Endodermal cell (in vitro differentiated cells): Measurements from ENCODE around the gene CDH4. TPM values are rescaled to one million over a fixed set of nuclear protein-coding genes. Genes with fewer than 3 reads are reported as not detected.

Source experiments
- DNase-seq: peaks from one replicate; pipeline ENCODE4 v3.0.0-alpha.2; 2017
- H3K27ac ChIP-seq: 2 replicates; pipeline ENCODE4 v1.5.1; 2013; ENCODE audit warnings: mild to moderate bottlenecking, low read depth, low read length, moderate library complexity
- H3K27me3 ChIP-seq: 2 replicates; pipeline ENCODE4 v1.6.1; 2013; ENCODE audit warnings: mild to moderate bottlenecking, low read length, moderate library complexity; ENCODE audit not compliant: insufficient read depth, control insufficient read depth, poor library complexity, severe bottlenecking
- H3K36me3 ChIP-seq: 2 replicates; pipeline ENCODE4 v1.7.0; 2013; ENCODE audit warnings: mild to moderate bottlenecking, low read length, moderate library complexity; ENCODE audit not compliant: control insufficient read depth, insufficient read depth
- H3K4me1 ChIP-seq: one replicate; pipeline ENCODE4 v1.7.0; 2013; ENCODE audit warnings: low read length; ENCODE audit not compliant: control insufficient read depth, insufficient read depth
- H3K4me3 ChIP-seq: 2 replicates; pipeline ENCODE4 v1.5.1; 2013; ENCODE audit warnings: mild to moderate bottlenecking, low read length, moderate library complexity
- H3K9ac ChIP-seq: 2 replicates; pipeline ENCODE4 v1.6.1; 2013; ENCODE audit warnings: mild to moderate bottlenecking, low read length, moderate library complexity; ENCODE audit not compliant: poor library complexity, severe bottlenecking; ENCODE audit errors: extremely low read depth
- H3K9me3 ChIP-seq: 2 replicates; pipeline ENCODE4 v1.6.1; 2013; ENCODE audit warnings: mild to moderate bottlenecking, low read length, moderate library complexity; ENCODE audit not compliant: control insufficient read depth
- H3K27ac Mint-ChIP-seq: 2 replicates; pipeline ENCODE4 v1.8.0; 2020; ENCODE audit warnings: mixed read lengths
- H3K27me3 Mint-ChIP-seq: 2 replicates; pipeline ENCODE4 v1.8.0; 2021; ENCODE audit warnings: mild to moderate bottlenecking, mixed read lengths; ENCODE audit not compliant: insufficient read depth
- H3K36me3 Mint-ChIP-seq: 2 replicates; pipeline ENCODE4 v1.8.0; 2020; ENCODE audit warnings: low read depth, mixed read lengths
- H3K4me1 Mint-ChIP-seq: 2 replicates; pipeline ENCODE4 v1.8.0; 2020; ENCODE audit warnings: mixed read lengths
- H3K4me3 Mint-ChIP-seq: 2 replicates; pipeline ENCODE4 v1.8.0; 2020; ENCODE audit warnings: mild to moderate bottlenecking, moderate library complexity, mixed read lengths
- H3K9me3 Mint-ChIP-seq: 2 replicates; pipeline ENCODE4 v1.8.0; 2020; ENCODE audit warnings: mild to moderate bottlenecking, mixed read lengths
- CTCF ChIP-seq: fragments of 200-600 bp; sonication (generic); conservative IDR thresholded peaks from 2 replicates; pipeline ENCODE4 v1.5.0; 2021; ENCODE audit warnings: antibody characterized with exemption, mild to moderate bottlenecking
- WGBS, 2 experiments: methylation state at CpG; one replicate each; pipeline versions ENCODE4 v1.1.5 to v1.1.7; 2013; ENCODE audit warnings: missing lambda C conversion rate in 2 of 2, mixed read lengths in 1 of 2; ENCODE audit not compliant: insufficient coverage in 1 of 2, insufficient read length in 1 of 2; 5-methylcytosine and 5-hydroxymethylcytosine counted together
- total RNA-seq, 2 donors: library from RNA; stranded (reverse); fragmentation: NEBNext Ultra II Directional in 1 of 2; extraction: Animal tissue kit (Norgen Biotek cat#: 25700) in 1 of 2; gene quantifications; 2 replicates in 1 of 2; 3 replicates in 1 of 2; pipeline ENCODE4 v1.2.1, GENCODE V29; 2021

The CDH4 gene
- total RNA-seq, 2 donors from 2014 or later = 1.8 to 5.8 TPM

- no peaks in the 10 kb centered on the region for H3K9me3 Mint-ChIP-seq
- Histone ChIP-seq H3K27me3 (no peaks in the 10 kb centered on the region), H3K27ac (no peak overlapping the region), H3K36me3 (no peaks in the 10 kb centered on the region), H3K9me3 (no peaks in the 10 kb centered on the region), H3K4me1 (peaks cover 8% of the 10 kb centered on the region), H3K9ac (no peak overlapping the region), H3K4me3 (no peak overlapping the region)
- peaks cover 39% of the 10 kb centered on the region for H3K4me1 Mint-ChIP-seq
- TF ChIP-seq CTCF = no peak
- 74 to 79% methylated on average over 18 to 19 of the region's 19 CpGs for WGBS, 2 experiments
- DNase-seq = peak; percentile 73
- no peaks in the 10 kb centered on the region for H3K36me3 Mint-ChIP-seq
- H3K27me3 Mint-ChIP-seq = peaks cover 18% of the 10 kb centered on the region
- peak overlapping the region; percentile 78 for H3K27ac Mint-ChIP-seq
- peak overlapping the region; percentile 22 for H3K4me3 Mint-ChIP-seq
These were observed 307.8 kb downstream of the CDH4 start for GRCh38 chr20:61559706-61560315.

- 91 to 96% methylated on average over 7 to 15 of the region's 15 CpGs for WGBS, 2 experiments
- no peak overlapping the region for H3K4me3 ChIP-seq
- DNase-seq = peak; percentile 91
These were observed 308.3 kb downstream of the CDH4 start for GRCh38 chr20:61560361-61560853.

GRCh38 chr20:61561111-61561830 lies 309.2 kb downstream of the CDH4 start:
- no peak overlapping the region for H3K4me3 Mint-ChIP-seq
- H3K27ac Mint-ChIP-seq = no peak overlapping the region
- peaks cover 39% of the 10 kb centered on the region for H3K4me1 Mint-ChIP-seq
- no peaks in the 10 kb centered on the region for H3K9me3 ChIP-seq
- DNase-seq = no peak
- WGBS, 2 experiments = 91 to 92% methylated on average over 2 to 10 of the region's 10 CpGs
- H3K4me1 ChIP-seq = peaks cover 8% of the 10 kb centered on the region
- H3K9me3 Mint-ChIP-seq = no peaks in the 10 kb centered on the region
- no peak overlapping the region for H3K4me3 ChIP-seq
- no peaks in the 10 kb centered on the region for H3K36me3 ChIP-seq
- H3K27me3 ChIP-seq = no peaks in the 10 kb centered on the region
- peaks cover 14% of the 10 kb centered on the region for H3K27me3 Mint-ChIP-seq
- H3K27ac ChIP-seq = no peak overlapping the region
- H3K36me3 Mint-ChIP-seq = no peaks in the 10 kb centered on the region
- H3K9ac ChIP-seq = no peak overlapping the region
- no peak for TF ChIP-seq CTCF

More at GRCh38 chr20:61560361-61560853, 308.3 kb downstream of the CDH4 start:
- H3K9me3 ChIP-seq = no peaks in the 10 kb centered on the region
- Mint-ChIP-seq H3K36me3 (no peaks in the 10 kb centered on the region), H3K27me3 (peaks cover 16% of the 10 kb centered on the region), H3K4me3 (no peak overlapping the region), H3K27ac (peak overlapping the region; percentile 78), H3K9me3 (no peaks in the 10 kb centered on the region), H3K4me1 (peaks cover 39% of the 10 kb centered on the region)
- no peak overlapping the region for H3K27ac ChIP-seq
- no peaks in the 10 kb centered on the region for H3K27me3 ChIP-seq
- no peaks in the 10 kb centered on the region for H3K36me3 ChIP-seq
- H3K9ac ChIP-seq = no peak overlapping the region
- peak; percentile 77 for TF ChIP-seq CTCF
- peaks cover 8% of the 10 kb centered on the region for H3K4me1 ChIP-seq
